Glomerular endothelial cell (primary cell): ENCODE data around the gene SMIM35. TPM values are rescaled to one million over a fixed set of nuclear protein-coding genes. Genes with fewer than 3 reads are reported as not detected.
"Not testable (repeated sequence)": the region's sequence is repeated elsewhere in the genome, so short reads cannot be mapped to it uniquely, and the experiment has no call there.

ENCODE experiments used
- DNase-seq: peaks from one replicate; pipeline ENCODE4 v3.0.0-alpha.2; 2011; ENCODE audit warnings: low read depth, low spot score; ENCODE audit errors: extremely low read depth
- total RNA-seq: library from RNA; depleted of rRNA; stranded (reverse); fragments of >200 nt; gene quantifications from 2 replicates; pipeline ENCODE4 v1.2.3, GENCODE V29; 2015

Gene SMIM35
- total RNA-seq, 1 donor from 2014 or later = 0.12 TPM

- no peak for DNase-seq
Measured at GRCh38 chr11:118082880-118083552, 3.7 kb downstream of the SMIM35 start.

GRCh38 chr11:118081241-118081958, 5.4 kb downstream of the SMIM35 start:
- no peak for DNase-seq

- no peak for DNase-seq
Measured at GRCh38 chr11:118080296-118080695, 6.5 kb downstream of the SMIM35 start.

GRCh38 chr11:118079491-118079890, 7.3 kb downstream of the SMIM35 start:
- no peak for DNase-seq

GRCh38 chr11:118078911-118079411, 7.8 kb downstream of the SMIM35 start:
- no peak for DNase-seq

GRCh38 chr11:118076754-118077281, 9.9 kb downstream of the SMIM35 start, which contains the start of gene TMPRSS4:
Gene TMPRSS4, plus strand, starts transcription at chr11:118077078. Its CDS starts 225 bp downstream, at chr11:118077303.
- DNase-seq = no peak

GRCh38 chr11:118074785-118075184, 12.0 kb downstream of the SMIM35 start:
- no peak for DNase-seq

GRCh38 chr11:118074091-118074685, 12.6 kb downstream of the SMIM35 start:
- no peak for DNase-seq

GRCh38 chr11:118073554-118073953, 13.2 kb downstream of the SMIM35 start:
- DNase-seq = no peak

- no peak for DNase-seq
Measured at GRCh38 chr11:118071416-118072030, 15.2 kb downstream of the SMIM35 start.

GRCh38 chr11:118068945-118069612, 17.7 kb downstream of the SMIM35 start:
- DNase-seq = no peak

GRCh38 chr11:118068206-118068944, 18.4 kb downstream of the SMIM35 start:
- DNase-seq = no peak

GRCh38 chr11:118067006-118067405, 19.8 kb downstream of the SMIM35 start:
- no peak for DNase-seq

GRCh38 chr11:118065384-118065783, 21.4 kb downstream of the SMIM35 start:
- no peak for DNase-seq

GRCh38 chr11:118064956-118065355, 21.8 kb downstream of the SMIM35 start:
- DNase-seq = no peak

GRCh38 chr11:118062631-118063030, 24.1 kb downstream of the SMIM35 start:
- not testable (repeated sequence) for DNase-seq

- not testable (repeated sequence) for DNase-seq
Measured at GRCh38 chr11:118062181-118062580, 24.6 kb downstream of the SMIM35 start.

- no peak for DNase-seq
Measured at GRCh38 chr11:118061586-118062125, 25.1 kb downstream of the SMIM35 start.

GRCh38 chr11:118060869-118061268, 25.9 kb downstream of the SMIM35 start:
- DNase-seq = no peak
